HFF-Myc (cell line): ENCODE data around the gene LRCH1.

Source experiments
- DNase-seq: peaks from one replicate; pipeline ENCODE4 v3.0.0-alpha.2; 2011; ENCODE audit warnings: low read depth; ENCODE audit errors: extremely low read depth
- H3K4me3 ChIP-seq: replicated peaks from 2 replicates; pipeline ENCODE4 v1.5.1; 2011; ENCODE audit warnings: low read depth, mild to moderate bottlenecking, control low read depth, low read length
- CTCF ChIP-seq: IDR thresholded peaks from 2 replicates; pipeline ENCODE4 v1.5.1; 2012; ENCODE audit warnings: mild to moderate bottlenecking, low read depth, low read length, control low read depth; ENCODE audit errors: missing control alignments

Gene LRCH1

GRCh38 chr13:46775385-46776107 is 222.6 kb downstream of the LRCH1 start:
- no peak for TF ChIP-seq CTCF
- DNase-seq = no peak
- H3K4me3 ChIP-seq = no peak overlapping the region

DNA sequence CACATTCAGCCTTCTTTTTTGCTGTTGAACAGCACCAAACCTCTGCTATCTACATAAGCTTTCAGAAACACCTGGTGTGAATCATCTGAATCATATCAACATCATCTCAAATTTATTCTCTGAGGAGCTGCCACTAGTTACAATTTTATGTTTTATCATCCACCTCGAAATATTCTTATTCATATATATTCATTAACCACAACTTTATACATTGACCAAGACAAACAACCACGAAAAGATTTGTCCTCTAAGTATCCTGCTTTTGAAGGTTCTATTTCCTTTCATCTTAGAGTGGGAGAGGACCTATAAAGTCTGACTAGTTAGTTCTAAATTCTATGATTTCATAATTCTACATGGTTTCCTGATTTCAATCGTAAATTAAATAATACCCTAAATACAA is 225.1 kb downstream of the LRCH1 start:
- DNase-seq = no peak
- no peak for TF ChIP-seq CTCF
- H3K4me3 ChIP-seq = no peak overlapping the region

GRCh38 chr13:46778890-46779289 is 225.9 kb downstream of the LRCH1 start:
- no peak for TF ChIP-seq CTCF
- no peak overlapping the region for H3K4me3 ChIP-seq
- DNase-seq = no peak

DNA sequence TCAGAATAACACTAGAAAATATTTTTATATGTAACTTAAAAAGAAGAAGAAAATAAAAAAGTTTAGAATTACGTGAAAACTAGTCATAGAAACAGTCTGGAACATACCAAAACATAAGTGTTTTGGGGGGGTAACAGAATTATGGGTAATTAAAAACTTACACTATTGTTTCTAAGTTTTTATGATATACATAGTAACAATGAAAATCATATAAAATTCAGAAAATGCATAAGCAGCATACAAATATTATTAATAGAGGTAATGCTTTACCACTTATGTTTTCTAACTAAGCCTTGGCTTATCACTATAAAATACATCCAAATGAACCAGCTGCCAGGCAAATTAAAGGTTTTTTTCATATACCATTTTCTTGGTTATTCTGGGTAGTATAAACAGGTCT is 229.1 kb downstream of the LRCH1 start:
- TF ChIP-seq CTCF = no peak
- no peak for DNase-seq
- H3K4me3 ChIP-seq = no peak overlapping the region

DNA sequence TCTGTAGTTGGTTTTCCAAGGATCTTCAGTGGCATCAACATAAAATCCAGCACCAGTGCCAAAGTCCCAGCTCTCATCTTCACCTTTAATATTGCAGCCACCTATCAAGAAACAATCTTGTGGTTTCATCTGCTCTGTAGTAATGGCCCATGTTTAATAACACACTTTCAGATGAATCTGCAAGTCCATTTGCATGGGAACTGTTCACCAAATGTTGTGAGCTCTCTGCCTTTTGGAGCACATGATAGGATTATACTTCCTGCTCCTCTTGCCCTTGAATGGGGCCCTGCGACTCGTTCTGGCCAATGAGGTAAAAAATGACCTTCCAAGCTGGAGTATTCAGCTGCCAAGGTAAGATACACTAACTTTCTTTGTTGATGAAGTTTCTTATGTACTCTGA is 229.7 kb downstream of the LRCH1 start:
- TF ChIP-seq CTCF = no peak
- H3K4me3 ChIP-seq = no peak overlapping the region
- no peak for DNase-seq

DNA sequence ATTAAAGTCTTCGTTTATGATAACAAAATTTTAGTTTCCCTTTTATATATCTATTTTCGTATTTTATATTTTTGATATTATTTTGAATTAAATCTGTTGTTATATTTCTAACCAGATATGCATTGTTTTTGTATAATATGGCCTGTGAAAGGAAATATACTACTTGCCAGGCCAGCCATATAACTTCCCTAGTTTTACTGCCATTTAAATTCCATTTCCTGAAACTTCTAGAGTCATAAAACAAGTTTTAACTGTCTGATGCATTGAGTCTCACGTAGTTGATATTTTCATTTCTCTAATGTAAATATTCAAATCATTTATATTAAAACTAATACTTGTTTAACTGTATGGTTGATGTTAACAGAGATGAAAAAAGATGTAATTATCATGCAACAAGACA is 230.5 kb downstream of the LRCH1 start:
- no peak for TF ChIP-seq CTCF
- DNase-seq = no peak
- H3K4me3 ChIP-seq = no peak overlapping the region

DNA sequence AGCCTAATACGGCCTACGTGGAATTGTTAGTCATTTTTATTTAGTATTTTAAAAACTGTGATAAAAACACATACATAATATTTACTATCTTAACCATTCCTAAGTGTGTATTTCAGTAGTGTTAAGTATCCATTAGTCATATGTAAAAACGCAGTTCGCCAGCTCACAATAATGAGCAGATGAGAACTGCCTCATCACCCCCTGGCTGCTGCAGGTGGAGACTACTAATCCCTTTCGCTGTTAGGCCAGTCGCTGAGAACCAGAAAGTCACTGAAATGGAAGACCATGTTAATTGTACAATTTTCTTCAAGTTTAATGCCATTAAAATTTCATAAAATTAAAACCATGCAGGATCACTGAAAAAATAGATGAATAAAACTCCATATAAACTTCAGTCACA is 242.4 kb downstream of the LRCH1 start:
- DNase-seq = no peak
- no peak for TF ChIP-seq CTCF
- H3K4me3 ChIP-seq = peak overlapping the region; percentile 80
